Transverse colon (tissue), 4 donors: ENCODE data around the gene NDUFAF2. TPM values are rescaled to one million over a fixed set of nuclear protein-coding genes. Genes with fewer than 3 reads are reported as not detected.

Experiments used
- DNase-seq: peaks from one replicate; pipeline ENCODE4 v3.0.0-alpha.2; 2019
- H3K27ac ChIP-seq, 4 donors: fragments of 200-600 bp; sonication (generic); 2 replicates each; pipeline ENCODE4 v1.5.1; 2016 to 2018; ENCODE audit warnings: inconsistent platforms in 4 of 4
- H3K27me3 ChIP-seq: fragments of 200-600 bp; sonication (generic); 2 replicates; pipeline ENCODE4 v1.5.1; 2017; ENCODE audit warnings: inconsistent platforms
- H3K36me3 ChIP-seq, 4 donors: fragments of 200-600 bp; sonication (generic); 2 replicates each; pipeline ENCODE4 v1.5.1; 2017 to 2019; ENCODE audit warnings: inconsistent platforms in 4 of 4
- H3K4me1 ChIP-seq, 4 donors: fragments of 200-600 bp; sonication (generic); 2 replicates each; pipeline ENCODE4 v1.5.1; 2017 to 2020; ENCODE audit warnings: inconsistent platforms in 4 of 4
- H3K4me3 ChIP-seq, 4 donors: fragments of 200-600 bp; sonication (generic); 1 replicate in 1 of 4; 2 replicates in 3 of 4; pipeline versions ENCODE4 v1.5.1 to v1.6.1; 2017 to 2019; ENCODE audit warnings: inconsistent platforms in 4 of 4
- H3K9me3 ChIP-seq, 2 donors: fragments of 200-600 bp; sonication (generic); 2 replicates each; pipeline ENCODE4 v1.5.1; 2017 to 2019; ENCODE audit warnings: inconsistent platforms in 2 of 2
- EP300 ChIP-seq: sonication (generic); formaldehyde crosslinking; IDR thresholded peaks from one replicate; pipeline ENCODE4 v1.6.1; 2017; ENCODE audit warnings: antibody characterized with exemption, low read depth
- POLR2A ChIP-seq: fragments of 450-650 bp; IDR thresholded peaks from one replicate; pipeline ENCODE4 v1.6.1; 2016; ENCODE audit warnings: antibody characterized with exemption, mild to moderate bottlenecking, moderate library complexity
- POLR2AphosphoS5 ChIP-seq, 3 donors: sonication (generic); formaldehyde crosslinking; IDR thresholded peaks; one replicate each; pipeline ENCODE4 v1.6.1; 2016; ENCODE audit warnings: antibody characterized with exemption in 3 of 3
- WGBS, 2 donors: methylation state at CpG; one replicate each; pipeline ENCODE4 v1.1.5; 2018; ENCODE audit warnings: low coverage in 1 of 2; 5-methylcytosine and 5-hydroxymethylcytosine counted together
- in situ Hi-C, 4 donors: fragments of 200-750 bp; cut with MboI; loops; one replicate each; pipeline versions ENCODE4 v1.15.0 to v1.15.1; 2017; ENCODE audit warnings: low sequenced_read_pairs in 3 of 4, low pct_ligation_motif_present in 1 of 4, low pct_unique_long_range_greater_than_20kb in 1 of 4
- intact Hi-C: fragments of 100-400 bp; cut with DNase I; formaldehyde crosslinking; loops from one replicate; pipeline ENCODE4 v1.15.1; 2023; ENCODE audit warnings: low total_unique reads
- total RNA-seq, 4 donors: library from RNA; depleted of rRNA; stranded (reverse); fragments of >200 nt; gene quantifications; one replicate each; pipeline ENCODE4 v1.1.0, GENCODE V29; 2016
- TF ChIP-seq, protein P1 (sequence below), 5 experiments: fragments of 200-600 bp in 3 of 5; fragments of 450-650 bp in 2 of 5; sonication (generic) in 3 of 5; IDR thresholded peaks; 1 replicate in 2 of 5; 2 replicates in 3 of 5; pipeline ENCODE4 v1.5.1; 2016 to 2017; ENCODE audit warnings: antibody characterized with exemption in 5 of 5, inconsistent platforms in 3 of 5, mild to moderate bottlenecking in 2 of 5, moderate library complexity in 1 of 5

NDUFAF2 gene
- total RNA-seq, 4 donors from 2014 or later = 8.2 to 26.5 (median 10.5) TPM

DNA sequence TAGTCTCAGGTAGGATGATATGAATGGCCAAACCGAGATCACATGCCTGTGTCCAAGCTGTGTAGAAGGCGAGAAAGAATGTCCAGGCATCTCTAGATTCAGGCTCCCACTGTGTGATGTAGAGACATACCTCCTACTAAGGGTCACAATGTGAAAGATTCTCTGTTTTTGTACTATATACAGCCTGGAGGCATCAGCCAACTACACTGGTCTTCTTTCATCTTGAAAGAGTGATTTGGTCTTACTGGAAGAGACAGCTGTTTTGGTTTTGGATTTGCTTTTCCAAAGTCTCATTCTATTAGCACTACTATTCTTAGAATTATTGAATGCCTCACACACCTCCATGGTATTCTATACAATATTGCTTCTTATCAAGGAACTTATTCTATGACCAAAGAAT, 26.5 kb upstream of the NDUFAF2 start:
- H3K4me3 ChIP-seq = no peak overlapping the region
- WGBS, 2 donors = 94 to 100% methylated on average over 2 of the region's 2 CpGs
- TF ChIP-seq EP300 (no peak), POLR2AphosphoS5 (IDR thresholded peaks at IDR 0.05) (no peak), POLR2A (no peak)
- TF ChIP-seq, protein P1, sequence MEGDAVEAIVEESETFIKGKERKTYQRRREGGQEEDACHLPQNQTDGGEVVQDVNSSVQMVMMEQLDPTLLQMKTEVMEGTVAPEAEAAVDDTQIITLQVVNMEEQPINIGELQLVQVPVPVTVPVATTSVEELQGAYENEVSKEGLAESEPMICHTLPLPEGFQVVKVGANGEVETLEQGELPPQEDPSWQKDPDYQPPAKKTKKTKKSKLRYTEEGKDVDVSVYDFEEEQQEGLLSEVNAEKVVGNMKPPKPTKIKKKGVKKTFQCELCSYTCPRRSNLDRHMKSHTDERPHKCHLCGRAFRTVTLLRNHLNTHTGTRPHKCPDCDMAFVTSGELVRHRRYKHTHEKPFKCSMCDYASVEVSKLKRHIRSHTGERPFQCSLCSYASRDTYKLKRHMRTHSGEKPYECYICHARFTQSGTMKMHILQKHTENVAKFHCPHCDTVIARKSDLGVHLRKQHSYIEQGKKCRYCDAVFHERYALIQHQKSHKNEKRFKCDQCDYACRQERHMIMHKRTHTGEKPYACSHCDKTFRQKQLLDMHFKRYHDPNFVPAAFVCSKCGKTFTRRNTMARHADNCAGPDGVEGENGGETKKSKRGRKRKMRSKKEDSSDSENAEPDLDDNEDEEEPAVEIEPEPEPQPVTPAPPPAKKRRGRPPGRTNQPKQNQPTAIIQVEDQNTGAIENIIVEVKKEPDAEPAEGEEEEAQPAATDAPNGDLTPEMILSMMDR (IDR thresholded peaks at IDR 0.05) = no peak
- in situ Hi-C loops (no loop called here), intact Hi-C loops (no loop called here)
- H3K27me3 ChIP-seq = no peaks in the 10 kb centered on the region
- no peak overlapping the region for H3K27ac ChIP-seq
- no peaks in the 10 kb centered on the region for H3K4me1 ChIP-seq
- no peaks in the 10 kb centered on the region for H3K9me3 ChIP-seq
- no peak for DNase-seq
- peaks cover 0 to 16% (median 0%) of the 10 kb centered on the region in 4 donors for H3K36me3 ChIP-seq

DNA sequence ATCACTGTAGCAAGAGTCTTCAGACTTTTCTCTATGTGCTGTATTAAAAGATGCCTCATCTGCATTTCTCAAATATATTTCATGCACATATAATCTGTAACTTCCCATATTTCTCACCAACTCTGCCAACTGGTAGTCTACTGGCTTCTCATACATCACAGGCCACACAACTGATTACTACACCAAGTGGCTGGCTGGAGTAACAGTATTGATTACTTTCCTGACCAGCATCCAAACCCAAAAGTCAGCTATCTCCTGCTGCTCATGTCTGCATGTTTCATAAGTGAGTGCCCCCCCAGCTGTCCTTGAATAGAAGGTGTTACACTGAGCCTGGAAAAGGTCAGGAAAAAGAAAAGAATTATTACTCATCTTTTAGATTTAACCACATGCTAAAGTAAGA, 17.6 kb upstream of the NDUFAF2 start:
- no peak for TF ChIP-seq POLR2AphosphoS5 (IDR thresholded peaks at IDR 0.05)
- TF ChIP-seq, protein P1 (IDR thresholded peaks at IDR 0.05) = no peak
- no peak for TF ChIP-seq EP300
- TF ChIP-seq POLR2A = no peak
- in situ Hi-C loops = loop anchor here in 1 of 4 donors (25.0 kb wide), 1 partner anchor 410 kb away; the partner anchor contains the start of gene ZSWIM6
- Histone ChIP-seq H3K4me3 (no peak overlapping the region), H3K36me3 (peaks cover 0 to 8% (median 4%) of the 10 kb centered on the region in 4 donors), H3K27ac (no peak overlapping the region), H3K27me3 (no peaks in the 10 kb centered on the region), H3K9me3 (no peaks in the 10 kb centered on the region), H3K4me1 (no peaks in the 10 kb centered on the region)
- intact Hi-C loops = no loop called here
- no peak for DNase-seq

DNA sequence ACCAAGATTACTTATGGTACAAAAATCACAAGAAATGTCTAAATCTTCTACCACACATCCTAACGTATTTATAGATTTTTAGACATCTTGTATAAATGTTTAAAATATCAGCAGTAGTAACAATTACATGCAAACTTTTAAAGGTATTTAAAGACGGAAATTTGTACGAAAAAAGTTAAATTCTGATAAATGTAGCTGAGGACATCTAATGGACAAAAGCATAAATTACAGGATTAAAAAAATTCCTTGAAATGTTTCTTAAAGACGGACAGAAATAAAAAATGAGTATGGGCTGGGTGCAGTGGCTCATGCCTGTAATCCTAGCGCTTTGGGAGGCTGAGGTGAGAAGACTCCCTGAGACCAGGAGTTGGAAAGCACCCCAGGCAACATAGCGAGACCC, 16.0 kb upstream of the NDUFAF2 start:
- no peaks in the 10 kb centered on the region for H3K27me3 ChIP-seq
- no peak for DNase-seq
- intact Hi-C loops = no loop called here
- no peaks in the 10 kb centered on the region for H3K9me3 ChIP-seq
- H3K4me1 ChIP-seq = no peaks in the 10 kb centered on the region
- no peak for TF ChIP-seq EP300
- TF ChIP-seq, protein P1 (IDR thresholded peaks at IDR 0.05) = no peak
- TF ChIP-seq POLR2AphosphoS5 (IDR thresholded peaks at IDR 0.05) = no peak
- no peak for TF ChIP-seq POLR2A
- WGBS, 2 donors = 79 to 85% methylated on average over 6 of the region's 6 CpGs
- in situ Hi-C loops = loop anchor here in 1 of 4 donors (25.0 kb wide), 1 partner anchor 408 kb away; the partner anchor contains the start of gene ZSWIM6
- no peak overlapping the region for H3K27ac ChIP-seq
- no peak overlapping the region for H3K4me3 ChIP-seq
- peaks cover 0 to 8% (median 4%) of the 10 kb centered on the region in 4 donors for H3K36me3 ChIP-seq

DNA sequence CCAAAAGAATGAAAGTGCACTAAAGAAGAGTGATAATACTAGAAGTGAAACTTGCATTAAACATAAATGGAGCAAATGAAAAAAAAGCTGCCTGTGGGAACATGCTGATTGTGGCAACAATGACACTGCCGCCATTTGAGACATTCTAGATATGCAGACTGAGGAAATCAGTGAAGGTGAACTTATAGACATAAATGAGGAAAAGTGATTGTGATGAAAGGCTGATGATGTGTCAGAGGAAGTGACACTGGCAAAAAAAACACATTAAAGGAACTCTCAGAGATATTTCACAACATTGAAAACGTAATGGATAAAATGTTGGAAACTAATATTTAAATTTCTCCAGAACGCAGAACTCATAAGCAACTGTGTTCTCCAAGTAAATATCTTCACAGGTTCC, 1.4 kb upstream of the NDUFAF2 start:
- no peaks in the 10 kb centered on the region for H3K36me3 ChIP-seq
- in situ Hi-C loops = loop anchor here in 1 of 4 donors (25.0 kb wide), 1 partner anchor 394 kb away; the partner anchor contains the start of gene ZSWIM6
- no peak overlapping the region for H3K27ac ChIP-seq
- no peak for TF ChIP-seq POLR2AphosphoS5 (IDR thresholded peaks at IDR 0.05)
- TF ChIP-seq, protein P1 (IDR thresholded peaks at IDR 0.05) = no peak
- TF ChIP-seq EP300 = no peak
- no peak for TF ChIP-seq POLR2A
- intact Hi-C loops = no loop called here
- no peaks in the 10 kb centered on the region for H3K9me3 ChIP-seq
- peaks cover 0 to 23% (median 18%) of the 10 kb centered on the region in 4 donors for H3K4me1 ChIP-seq
- H3K4me3 ChIP-seq = no peak overlapping the region
- H3K27me3 ChIP-seq = no peaks in the 10 kb centered on the region
- DNase-seq = no peak
- WGBS, 2 donors = 74 to 83% methylated on average over 3 of the region's 3 CpGs
